GM12864 (cell line): ENCODE measurements around the gene TAS2R14.

Experiments used
- DNase-seq: peaks from one replicate; pipeline ENCODE4 v3.0.0-alpha.2; 2011; ENCODE audit warnings: low read depth
- H3K4me3 ChIP-seq: 2 replicates; pipeline ENCODE4 v1.5.1; 2011; ENCODE audit warnings: mild to moderate bottlenecking, low read depth, low read length, control low read depth
- CTCF ChIP-seq: IDR thresholded peaks from 2 replicates; pipeline ENCODE4 v1.5.1; 2011; ENCODE audit warnings: low read depth, mild to moderate bottlenecking, moderate library complexity, low read length, control low read depth, inconsistent platforms; ENCODE audit errors: missing control alignments

TAS2R14 gene

DNA sequence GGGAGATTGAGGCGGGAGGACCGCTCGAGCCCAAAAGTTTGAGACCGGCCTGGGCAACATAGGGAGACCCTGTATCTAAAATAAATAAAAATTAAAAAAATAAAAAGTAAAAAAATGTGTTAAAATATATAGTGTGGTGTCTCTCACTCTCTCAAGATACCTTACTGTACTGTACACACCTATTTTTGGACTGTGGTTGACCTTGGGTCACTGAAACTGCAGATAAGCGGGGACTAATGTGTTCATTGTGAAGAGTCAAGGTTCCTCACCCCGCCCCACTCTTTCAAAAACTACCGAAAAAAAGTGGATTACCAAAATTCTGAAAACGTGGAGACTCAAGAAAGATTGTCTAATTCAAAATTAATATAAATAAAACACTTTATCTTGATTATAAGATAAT is 28.7 kb downstream of the TAS2R14 start:
- no peak for DNase-seq
- H3K4me3 ChIP-seq = no peak overlapping the region
- TF ChIP-seq CTCF = no peak

DNA sequence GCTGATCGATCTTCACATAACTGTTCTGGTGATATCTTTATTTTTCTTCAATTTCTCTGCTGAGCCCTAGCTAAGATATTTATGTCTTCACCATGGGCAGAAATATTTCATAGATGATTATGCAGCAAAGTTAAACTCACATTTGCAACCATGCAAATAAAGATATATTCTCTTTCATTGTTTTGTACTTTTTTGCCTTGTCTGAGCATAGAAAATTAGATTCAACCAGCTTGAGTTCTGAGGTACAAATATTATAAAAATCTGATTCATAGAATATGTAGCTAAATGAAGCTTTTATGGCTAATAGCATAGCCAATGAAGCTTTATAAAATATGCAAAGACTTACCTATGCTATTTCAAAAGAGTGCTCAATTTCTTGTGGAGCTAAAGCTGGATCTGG is 29.6 kb downstream of the TAS2R14 start, which contains the start of gene TAS2R13:
TSS of gene TAS2R13 (minus strand) at position 101 of the 400 bp plus-strand sequence. CDS start 264 bp downstream, outside the sequence.
- DNase-seq = no peak
- no peak for TF ChIP-seq CTCF
- no peak within 1 kb of the TSS for H3K4me3 ChIP-seq

- no peak for TF ChIP-seq CTCF
- DNase-seq = no peak
- no peak overlapping the region for H3K4me3 ChIP-seq
These were observed 34.4 kb downstream of the TAS2R14 start for GRCh38 chr12:10904686-10905085.

DNA sequence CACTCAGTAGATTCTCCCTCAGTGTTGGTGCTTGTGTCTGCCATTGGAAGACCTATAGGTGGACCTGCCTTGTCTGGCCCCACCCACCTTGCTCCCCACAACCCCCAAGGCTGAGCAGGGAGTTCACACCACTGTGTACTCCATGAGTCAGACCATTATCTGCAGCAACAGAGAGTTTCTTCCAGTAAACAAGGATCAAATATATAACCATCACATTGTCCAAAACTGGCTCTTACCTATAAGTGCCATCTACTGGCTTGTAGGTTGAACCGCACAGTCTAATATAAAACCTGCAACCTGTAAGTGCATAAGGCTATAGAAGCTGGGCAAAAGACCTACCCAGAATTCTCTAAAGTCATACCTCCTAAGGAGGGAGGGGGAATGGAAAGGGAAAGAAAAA is 37.6 kb downstream of the TAS2R14 start:
- H3K4me3 ChIP-seq = no peak overlapping the region
- DNase-seq = no peak

GRCh38 chr12:10900972-10901371 is 38.1 kb downstream of the TAS2R14 start:
- no peak for TF ChIP-seq CTCF
- no peak overlapping the region for H3K4me3 ChIP-seq
- no peak for DNase-seq

More for the DNA sequence above, 37.6 kb downstream of the TAS2R14 start:
- TF ChIP-seq CTCF = no peak

DNA sequence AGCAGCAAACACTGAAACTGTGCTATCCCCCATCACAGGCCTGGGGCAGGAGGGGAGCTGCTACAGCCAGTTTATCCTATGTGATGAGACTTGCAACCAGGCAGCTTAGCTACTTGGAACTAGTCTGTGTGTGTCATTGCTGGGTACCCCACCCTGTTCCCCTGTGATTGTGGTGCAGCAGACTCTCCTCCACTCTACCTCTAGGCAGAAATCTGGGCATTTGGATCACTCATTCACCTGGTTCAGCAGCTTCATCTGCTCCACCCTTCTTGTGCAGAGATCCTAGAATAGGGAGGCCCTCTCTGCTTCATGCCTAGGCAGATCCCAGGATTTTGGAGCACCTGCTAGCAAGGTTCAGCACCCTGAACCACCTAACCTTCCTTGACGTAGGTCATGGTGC is 38.5 kb downstream of the TAS2R14 start:
- DNase-seq = no peak
- TF ChIP-seq CTCF = no peak
- no peak overlapping the region for H3K4me3 ChIP-seq

GRCh38 chr12:10896854-10897253 is 42.2 kb downstream of the TAS2R14 start:
- no peak for DNase-seq
- H3K4me3 ChIP-seq = no peak overlapping the region
- TF ChIP-seq CTCF = no peak
